GM21390 (cell line): Measurements from ENCODE around the gene CNTROB.
"Not testable (repeated sequence)": the region's sequence is repeated elsewhere in the genome, so short reads cannot be mapped to it uniquely, and the experiment has no call there.

Experiments used
- ATAC-seq: cut with Tn5 transposase; IDR thresholded peaks from one replicate; pipeline ENCODE4 v1.9.1; 2021; ENCODE audit not compliant: unreplicated experiment

The CNTROB gene

GRCh38 chr17:7940743-7941142 is 8.7 kb downstream of the CNTROB start:
- no peak for ATAC-seq

DNA sequence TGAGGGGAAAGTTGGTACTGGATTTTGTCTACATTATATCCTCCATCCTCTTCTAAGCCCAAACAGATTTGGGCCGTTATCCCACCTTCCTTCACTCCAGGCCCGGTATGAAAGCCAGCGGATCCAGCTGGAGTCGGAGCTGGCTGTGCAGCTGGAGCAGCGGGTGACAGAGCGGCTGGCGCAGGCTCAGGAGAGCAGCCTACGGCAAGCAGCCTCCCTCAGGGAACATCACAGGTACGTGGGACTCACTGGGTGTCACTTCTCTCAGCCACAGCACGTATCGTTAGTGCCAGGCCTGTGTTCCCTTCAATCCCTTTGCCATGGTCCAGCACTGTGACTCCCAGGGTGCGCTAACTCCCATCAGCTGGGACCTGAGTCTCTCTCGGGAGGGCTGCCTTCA is 11.3 kb downstream of the CNTROB start:
- ATAC-seq, result no peak

GRCh38 chr17:7944326-7944725 is 12.3 kb downstream of the CNTROB start:
- no peak for ATAC-seq

- no peak for ATAC-seq
These were observed 13.6 kb downstream of the CNTROB start for GRCh38 chr17:7945651-7946050.

- ATAC-seq, result no peak
These were observed 14.4 kb downstream of the CNTROB start for GRCh38 chr17:7946441-7946840.

DNA sequence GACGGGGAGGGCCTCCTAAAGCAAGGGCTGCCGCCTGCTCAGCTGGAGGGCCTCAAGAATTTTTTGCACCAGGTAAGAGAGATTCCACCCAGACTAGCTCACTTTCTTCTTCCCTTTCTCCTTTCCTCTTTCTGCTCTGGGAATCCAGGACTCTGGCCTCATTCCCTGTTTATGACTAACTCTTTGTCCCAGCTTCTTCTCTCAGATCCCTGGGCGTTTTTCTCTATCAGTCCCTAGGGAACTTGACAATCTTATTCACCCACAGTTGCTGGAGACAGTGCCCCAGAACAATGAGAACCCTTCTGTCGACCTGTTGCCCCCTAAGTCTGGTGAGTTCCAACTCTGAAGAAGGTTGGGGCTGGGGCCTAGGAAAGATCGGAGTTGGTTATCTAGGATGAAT is 15.6 kb downstream of the CNTROB start:
- ATAC-seq, result no peak

DNA sequence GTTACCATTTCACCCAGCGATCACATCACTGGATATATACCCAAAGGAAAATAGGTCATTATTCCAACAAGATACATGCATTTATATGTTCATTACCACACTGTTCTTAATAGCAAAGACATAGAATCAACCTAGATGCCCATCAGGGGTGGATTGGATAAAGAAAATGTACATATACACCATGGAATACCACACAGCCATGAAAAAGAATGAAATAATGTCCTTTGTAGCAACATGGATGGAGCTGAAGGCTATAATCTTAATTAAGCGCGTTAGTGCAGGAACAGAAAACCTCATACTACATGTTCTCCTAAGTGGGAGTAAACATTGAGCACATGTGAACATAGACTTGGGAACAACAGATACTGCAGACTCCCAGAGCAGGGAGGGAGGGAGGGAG is 18.6 kb downstream of the CNTROB start:
- no peak for ATAC-seq

DNA sequence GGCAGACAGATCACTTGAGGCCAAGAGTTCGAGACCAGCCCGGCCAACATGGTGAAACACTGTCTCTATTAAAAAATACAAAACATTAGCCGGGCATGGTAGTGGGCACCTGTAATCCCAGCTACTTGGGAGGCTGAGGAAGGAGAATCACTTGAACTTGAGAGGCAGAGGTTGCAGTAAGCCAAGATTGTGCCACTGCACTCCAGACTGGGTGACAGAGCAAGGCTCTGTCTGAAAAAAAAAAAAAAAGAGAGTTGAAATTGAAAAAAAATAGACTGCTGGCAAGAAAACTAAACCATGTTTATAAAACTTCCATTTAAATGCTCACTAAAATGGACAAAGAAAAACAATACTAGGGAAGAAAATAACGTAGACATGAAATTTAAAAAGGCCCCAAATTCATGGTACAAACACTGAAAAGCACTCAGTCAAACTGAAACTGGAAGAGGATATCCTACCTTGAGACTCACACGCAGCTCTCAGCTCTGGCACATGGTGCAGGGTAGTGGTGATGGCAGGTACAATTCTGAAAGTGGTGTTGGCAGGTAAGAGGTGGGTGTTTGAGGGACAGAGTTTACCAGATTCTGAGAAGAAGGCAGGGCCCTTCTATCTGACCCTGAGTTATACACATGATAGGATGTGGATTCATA is 19.3 kb downstream of the CNTROB start:
- ATAC-seq, result no peak

GRCh38 chr17:7953266-7953665 is 21.3 kb downstream of the CNTROB start:
- ATAC-seq, result not testable (repeated sequence)

- no peak for ATAC-seq
These were observed 23.6 kb downstream of the CNTROB start for GRCh38 chr17:7955414-7956227.

DNA sequence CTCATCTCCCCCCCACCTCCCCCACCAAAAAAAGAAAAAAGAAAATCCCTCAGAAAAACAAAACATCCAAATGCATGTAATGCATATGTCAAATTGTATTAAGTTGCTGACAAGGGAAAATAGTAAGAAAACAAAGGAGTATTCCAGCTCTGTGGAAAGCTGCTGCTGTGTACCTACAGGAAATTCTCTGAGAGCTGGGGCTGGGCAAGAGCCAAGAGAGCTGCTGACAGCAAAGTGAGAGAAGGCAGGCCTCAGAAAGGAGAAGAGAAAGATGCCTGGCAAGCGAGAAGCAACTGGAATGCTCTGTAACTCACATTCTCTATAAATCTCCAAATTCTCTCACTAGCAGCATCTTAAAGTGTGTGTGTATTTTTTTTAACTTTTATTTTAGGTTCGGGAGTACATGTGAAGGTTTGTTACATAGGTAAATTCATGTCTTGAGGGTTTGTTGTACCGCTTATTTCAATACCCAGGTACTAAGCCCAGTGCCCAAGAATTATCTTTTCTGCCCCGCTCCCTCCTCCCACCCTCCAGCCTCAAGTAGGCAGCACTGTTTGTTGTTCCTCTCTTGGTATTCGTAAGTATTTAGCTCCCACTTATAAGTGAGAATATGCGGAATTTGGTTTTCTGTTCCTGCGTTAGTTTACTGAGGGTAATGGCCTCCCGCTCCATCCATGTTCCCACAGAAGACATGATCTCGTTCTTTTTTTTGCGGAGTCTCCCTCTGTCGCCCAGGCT is 24.4 kb downstream of the CNTROB start:
- no peak for ATAC-seq

GRCh38 chr17:7959503-7960253 is 27.7 kb downstream of the CNTROB start:
- no peak for ATAC-seq

DNA sequence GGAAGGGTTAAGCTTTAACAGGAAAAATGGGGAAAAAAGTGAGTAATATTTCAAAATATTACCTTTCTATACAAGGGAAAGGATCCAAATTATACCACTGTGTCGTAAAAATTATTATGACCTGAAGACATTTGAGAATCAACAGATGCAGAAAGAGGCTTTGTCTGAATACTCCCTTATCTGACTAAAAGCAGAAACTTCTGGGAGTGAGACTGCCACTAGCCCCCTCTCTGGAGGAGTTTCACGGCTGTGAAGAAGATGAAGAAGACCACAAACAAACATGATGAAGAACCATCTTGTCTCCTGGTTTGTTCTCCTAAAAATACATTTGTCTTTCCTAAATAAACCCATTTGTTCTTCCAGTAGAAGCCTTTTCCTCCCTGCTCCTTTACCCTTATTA is 29.4 kb downstream of the CNTROB start:
- no peak for ATAC-seq

DNA sequence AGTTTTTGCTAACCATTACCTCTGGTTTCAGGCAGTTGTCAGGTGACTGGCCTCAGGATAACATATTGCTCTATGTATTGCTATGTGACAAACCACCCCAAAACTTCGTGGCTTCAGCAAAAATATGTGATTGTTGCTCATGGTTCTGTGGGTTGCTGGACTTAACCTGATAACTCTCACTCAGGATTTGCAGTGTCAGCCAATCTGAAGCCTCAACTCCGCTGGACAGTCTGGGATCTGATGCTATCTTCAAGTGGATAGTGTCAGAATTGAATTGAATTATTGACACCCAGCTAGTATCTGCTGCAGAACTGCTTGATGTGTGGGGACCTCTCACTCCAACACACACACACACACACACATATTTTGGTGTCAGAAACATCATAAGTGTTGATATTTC is 35.7 kb downstream of the CNTROB start:
- ATAC-seq, result no peak

DNA sequence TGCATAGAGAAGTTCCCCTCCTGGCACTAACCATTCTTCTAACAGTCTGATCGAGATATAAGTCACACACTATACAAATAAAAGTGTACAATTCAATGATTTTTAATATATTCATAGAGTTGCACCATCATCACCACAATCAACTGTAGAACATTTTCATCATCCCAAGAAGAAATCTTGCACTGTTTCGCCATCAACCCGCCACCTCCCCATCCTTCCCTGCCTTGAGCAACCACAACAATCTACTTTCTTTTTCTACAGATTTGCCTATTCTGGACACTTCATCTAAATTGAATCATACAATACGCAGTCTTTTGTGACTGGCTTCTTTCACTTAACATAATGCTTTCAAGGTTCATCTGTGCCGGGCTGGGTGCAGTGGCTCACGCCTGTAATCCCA is 37.4 kb downstream of the CNTROB start:
- ATAC-seq, result no peak

DNA sequence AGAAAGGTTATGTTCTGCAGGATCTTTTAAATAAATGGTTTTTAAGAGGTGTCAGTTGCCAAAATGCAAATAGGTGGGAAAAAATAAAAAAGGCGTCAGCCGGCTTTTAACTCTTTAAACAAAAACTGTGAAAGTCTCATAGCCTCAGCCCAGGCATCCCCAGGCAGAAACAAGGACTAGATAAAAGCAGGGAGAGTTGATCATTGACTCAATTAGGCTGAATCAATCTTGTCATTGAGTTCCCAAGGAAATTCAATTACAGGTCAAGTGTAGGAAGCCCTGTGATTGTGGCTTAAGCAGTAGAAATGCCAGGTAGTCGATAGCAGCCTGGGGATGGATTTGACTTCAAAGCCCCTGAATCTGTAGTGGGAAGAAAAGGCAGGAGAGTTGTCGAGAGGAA is 39.6 kb downstream of the CNTROB start:
- ATAC-seq, result no peak

DNA sequence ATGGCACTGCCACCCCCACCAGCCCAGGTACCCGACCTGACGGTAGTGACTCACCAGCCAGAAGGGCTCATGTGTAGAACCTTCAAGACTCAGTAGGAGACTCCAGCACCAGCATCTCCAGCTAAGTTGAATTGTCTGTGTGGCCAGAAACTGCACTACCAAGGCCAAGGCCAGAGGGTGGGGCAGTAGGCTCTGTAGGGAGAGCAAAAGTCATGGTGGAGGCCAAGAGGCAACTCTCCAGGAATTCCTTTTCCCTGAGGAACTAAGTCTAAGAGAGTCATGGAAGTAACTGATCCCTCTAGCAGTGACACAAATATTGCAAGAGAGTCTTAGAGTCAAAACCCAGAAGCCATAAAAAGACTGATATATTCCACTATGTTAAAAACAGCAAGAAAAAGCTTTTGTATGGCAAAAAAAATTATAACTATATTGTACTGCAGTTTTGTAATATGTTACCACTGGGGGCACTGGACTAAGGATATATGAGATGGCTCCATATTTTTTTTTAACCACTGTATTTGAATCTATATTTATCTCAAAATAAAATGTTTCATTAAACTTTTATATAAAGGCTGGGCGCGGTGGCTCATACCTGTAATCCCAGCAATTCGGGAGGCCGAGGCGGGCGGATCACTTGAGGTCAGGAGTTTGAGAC is 40.3 kb downstream of the CNTROB start:
- no peak for ATAC-seq

GRCh38 chr17:7974638-7975131 is 42.7 kb downstream of the CNTROB start:
- ATAC-seq, result no peak

DNA sequence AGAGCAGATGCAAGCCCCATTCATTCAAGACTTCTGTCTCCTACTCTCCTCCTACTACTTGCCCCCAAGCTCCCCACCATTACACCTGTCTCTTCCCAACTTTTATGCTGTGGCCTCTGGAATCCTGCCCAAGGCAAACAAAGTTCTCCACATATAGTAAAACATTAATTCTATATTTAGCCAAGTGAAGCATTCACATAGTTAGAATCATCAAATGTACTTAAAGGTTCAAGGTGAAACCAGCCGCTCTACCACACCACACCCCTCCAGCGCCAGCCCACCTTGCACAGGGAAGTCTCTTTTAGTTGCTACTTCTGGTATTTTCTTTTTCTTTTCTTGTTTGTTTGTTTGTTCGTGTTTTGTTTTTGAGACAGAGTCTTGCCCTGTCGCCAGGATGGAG is 45.0 kb downstream of the CNTROB start:
- ATAC-seq, result no peak

GRCh38 chr17:7977805-7978204 is 45.8 kb downstream of the CNTROB start:
- no peak for ATAC-seq

DNA sequence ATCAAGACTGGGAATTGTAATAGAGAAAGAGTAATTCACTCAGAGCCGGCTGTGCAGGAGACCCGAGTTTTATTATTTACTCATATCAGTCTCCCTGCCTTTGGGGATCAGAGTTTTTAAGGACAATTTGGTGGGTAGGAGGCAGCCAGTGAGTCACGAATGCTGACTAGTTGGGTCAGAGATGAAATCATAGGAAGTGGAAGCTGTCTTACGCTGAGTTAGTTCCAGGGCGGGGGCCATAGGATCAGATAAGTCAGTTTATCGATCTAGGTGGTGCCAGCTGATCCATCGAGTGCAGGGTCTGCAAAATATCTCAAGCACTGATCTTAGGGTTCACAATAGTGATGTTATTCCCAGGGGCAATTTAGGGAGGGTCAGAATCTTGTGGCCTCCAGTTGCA is 50.2 kb downstream of the CNTROB start:
- no peak for ATAC-seq
